Tibial artery (tissue), 4 donors: ENCODE data around the gene GRAMD2B.
"Not testable (repeated sequence)": the region's sequence is repeated elsewhere in the genome, so short reads cannot be mapped to it uniquely, and the experiment has no call there.

Source experiments
- DNase-seq, 2 donors: peaks; one replicate each; pipeline ENCODE4 v3.0.0-alpha.2; 2019
- H3K27ac ChIP-seq, 2 donors: fragments of 200-600 bp; sonication (generic) in 1 of 2; 1 replicate in 1 of 2; 2 replicates in 1 of 2; pipeline ENCODE4 v1.5.1; 2018 to 2019; ENCODE audit warnings: mild to moderate bottlenecking in 1 of 2
- H3K27me3 ChIP-seq, 2 donors: fragments of 200-600 bp; sonication (generic) in 1 of 2; one replicate each; pipeline versions ENCODE4 v1.5.1 to v1.6.0; 2016 to 2019
- H3K36me3 ChIP-seq, 3 donors: fragments of 200-600 bp; sonication (generic) in 2 of 3; one replicate each; pipeline ENCODE4 v1.5.1; 2016 to 2019; ENCODE audit warnings: mild to moderate bottlenecking in 2 of 3
- H3K4me1 ChIP-seq, 4 donors: fragments of 200-600 bp; sonication (generic) in 2 of 4; 1 replicate in 3 of 4; 2 replicates in 1 of 4; pipeline ENCODE4 v1.5.1; 2016 to 2019
- H3K4me3 ChIP-seq, 2 donors: fragments of 200-600 bp; sonication (generic) in 1 of 2; 1 replicate in 1 of 2; 2 replicates in 1 of 2; pipeline ENCODE4 v1.5.1; 2018 to 2019; ENCODE audit warnings: mild to moderate bottlenecking in 2 of 2
- H3K9me3 ChIP-seq, 3 donors: fragments of 200-600 bp; sonication (generic) in 1 of 3; one replicate each; pipeline ENCODE4 v1.5.1; 2016 to 2019
- intact Hi-C: fragments of 100-400 bp; cut with DNase I; formaldehyde crosslinking; loops from one replicate; pipeline ENCODE4 v1.15.0; 2023; ENCODE audit warnings: low total_unique reads
- TF ChIP-seq, protein P1 (sequence below), 2 experiments: fragments of 200-600 bp in 1 of 2; fragments of 450-650 bp in 1 of 2; IDR thresholded peaks; one replicate each; pipeline ENCODE4 v1.5.1; 2017 to 2019; ENCODE audit warnings: antibody characterized with exemption in 2 of 2, mild to moderate bottlenecking in 1 of 2, moderate library complexity in 1 of 2

The GRAMD2B gene

GRCh38 chr5:126438267-126438666 lies 15.1 kb downstream of the GRAMD2B start:
- DNase-seq, result no peak
- TF ChIP-seq, protein P1, sequence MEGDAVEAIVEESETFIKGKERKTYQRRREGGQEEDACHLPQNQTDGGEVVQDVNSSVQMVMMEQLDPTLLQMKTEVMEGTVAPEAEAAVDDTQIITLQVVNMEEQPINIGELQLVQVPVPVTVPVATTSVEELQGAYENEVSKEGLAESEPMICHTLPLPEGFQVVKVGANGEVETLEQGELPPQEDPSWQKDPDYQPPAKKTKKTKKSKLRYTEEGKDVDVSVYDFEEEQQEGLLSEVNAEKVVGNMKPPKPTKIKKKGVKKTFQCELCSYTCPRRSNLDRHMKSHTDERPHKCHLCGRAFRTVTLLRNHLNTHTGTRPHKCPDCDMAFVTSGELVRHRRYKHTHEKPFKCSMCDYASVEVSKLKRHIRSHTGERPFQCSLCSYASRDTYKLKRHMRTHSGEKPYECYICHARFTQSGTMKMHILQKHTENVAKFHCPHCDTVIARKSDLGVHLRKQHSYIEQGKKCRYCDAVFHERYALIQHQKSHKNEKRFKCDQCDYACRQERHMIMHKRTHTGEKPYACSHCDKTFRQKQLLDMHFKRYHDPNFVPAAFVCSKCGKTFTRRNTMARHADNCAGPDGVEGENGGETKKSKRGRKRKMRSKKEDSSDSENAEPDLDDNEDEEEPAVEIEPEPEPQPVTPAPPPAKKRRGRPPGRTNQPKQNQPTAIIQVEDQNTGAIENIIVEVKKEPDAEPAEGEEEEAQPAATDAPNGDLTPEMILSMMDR (IDR thresholded peaks at IDR 0.05), result no peak
- Histone ChIP-seq H3K9me3 (no peaks in the 10 kb centered on the region), H3K36me3 (peaks cover 4 to 31% (median 8%) of the 10 kb centered on the region in 3 donors), H3K27ac (no peak overlapping the region), H3K4me1 (peaks cover 0 to 46% (median 20%) of the 10 kb centered on the region in 4 donors), H3K4me3 (no peak overlapping the region), H3K27me3 (no peaks in the 10 kb centered on the region)
- intact Hi-C loops, result no loop called here

DNA sequence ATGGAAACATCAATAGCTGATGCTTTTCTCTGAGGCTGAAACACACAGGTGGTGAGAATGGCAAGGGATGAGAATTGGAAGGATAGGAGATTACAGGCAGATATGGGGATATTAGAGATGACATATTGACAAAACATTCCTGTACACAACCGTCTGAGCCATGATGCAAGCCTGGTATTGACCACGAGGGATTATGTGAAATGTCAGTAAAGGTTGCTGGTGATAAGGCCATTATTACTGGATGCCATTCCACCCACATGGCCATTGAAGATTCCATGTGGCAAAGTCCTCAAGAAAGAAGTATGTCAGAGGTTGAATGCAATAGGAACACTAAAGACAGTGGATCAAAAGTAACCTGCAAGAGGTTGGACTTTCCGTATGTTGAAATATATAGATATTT lies 15.7 kb downstream of the GRAMD2B start:
- H3K36me3 ChIP-seq, result peaks cover 4 to 31% (median 8%) of the 10 kb centered on the region in 3 donors
- no peak for DNase-seq
- H3K4me1 ChIP-seq, result peaks cover 0 to 43% (median 17%) of the 10 kb centered on the region in 4 donors
- intact Hi-C loops, result no loop called here
- H3K9me3 ChIP-seq, result no peaks in the 10 kb centered on the region
- no peak overlapping the region for H3K4me3 ChIP-seq
- H3K27me3 ChIP-seq, result no peaks in the 10 kb centered on the region
- no peak overlapping the region for H3K27ac ChIP-seq
- TF ChIP-seq, protein P1 (IDR thresholded peaks at IDR 0.05), result no peak

DNA sequence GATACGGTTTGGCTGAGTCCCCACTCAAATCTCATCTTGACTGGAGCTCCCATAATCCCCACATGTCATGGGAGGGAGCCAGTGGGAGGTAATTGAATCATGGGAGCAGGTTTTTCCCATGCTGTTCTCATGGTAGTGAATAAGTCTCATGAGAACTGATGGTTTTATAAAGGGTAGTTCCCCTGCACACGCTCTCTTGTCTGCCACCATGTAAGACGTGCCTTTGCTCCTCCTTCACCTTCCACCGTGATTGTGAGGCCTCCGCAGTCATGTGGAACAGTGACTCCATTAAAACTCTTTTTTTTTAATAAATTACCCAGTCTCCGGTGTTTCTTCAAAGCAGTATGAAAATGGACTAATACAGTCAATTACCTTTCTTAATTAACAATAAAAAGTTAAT lies 16.5 kb downstream of the GRAMD2B start:
- H3K4me3 ChIP-seq, DNase-seq, H3K9me3 ChIP-seq, H3K27ac ChIP-seq, intact Hi-C loops, H3K27me3 ChIP-seq: not testable (repeated sequence)
- peaks cover 4 to 34% (median 14%) of the 10 kb centered on the region in 3 donors for H3K36me3 ChIP-seq
- H3K4me1 ChIP-seq, result peaks cover 0 to 34% (median 13%) of the 10 kb centered on the region in 4 donors

DNA sequence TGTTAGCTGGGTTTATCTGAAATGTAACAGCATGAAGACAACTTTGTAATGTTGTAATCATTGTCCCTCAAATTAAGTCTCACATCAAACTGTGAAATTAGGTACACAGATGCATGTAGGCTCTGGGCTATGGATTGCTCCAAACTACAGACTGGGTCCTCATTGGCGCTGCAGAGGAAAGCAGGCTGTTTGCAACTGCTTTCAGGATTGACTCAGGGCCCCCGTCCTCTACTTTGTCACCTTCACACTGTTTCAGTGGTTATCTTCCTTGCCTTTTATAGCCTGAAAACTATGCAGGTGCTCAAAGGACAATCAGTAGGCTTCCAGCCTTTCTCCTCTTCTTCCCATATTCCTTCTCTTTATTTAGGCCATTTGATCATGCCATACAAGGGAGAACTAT lies 18.0 kb downstream of the GRAMD2B start:
- Histone ChIP-seq H3K27me3 (no peaks in the 10 kb centered on the region), H3K4me1 (peaks cover 0 to 28% (median 10%) of the 10 kb centered on the region in 4 donors), H3K4me3 (no peak overlapping the region), H3K9me3 (no peaks in the 10 kb centered on the region), H3K36me3 (peaks cover 4 to 43% (median 16%) of the 10 kb centered on the region in 3 donors), H3K27ac (no peak overlapping the region)
- DNase-seq, result no peak
- TF ChIP-seq, protein P1 (IDR thresholded peaks at IDR 0.05), result no peak
- intact Hi-C loops, result no loop called here

DNA sequence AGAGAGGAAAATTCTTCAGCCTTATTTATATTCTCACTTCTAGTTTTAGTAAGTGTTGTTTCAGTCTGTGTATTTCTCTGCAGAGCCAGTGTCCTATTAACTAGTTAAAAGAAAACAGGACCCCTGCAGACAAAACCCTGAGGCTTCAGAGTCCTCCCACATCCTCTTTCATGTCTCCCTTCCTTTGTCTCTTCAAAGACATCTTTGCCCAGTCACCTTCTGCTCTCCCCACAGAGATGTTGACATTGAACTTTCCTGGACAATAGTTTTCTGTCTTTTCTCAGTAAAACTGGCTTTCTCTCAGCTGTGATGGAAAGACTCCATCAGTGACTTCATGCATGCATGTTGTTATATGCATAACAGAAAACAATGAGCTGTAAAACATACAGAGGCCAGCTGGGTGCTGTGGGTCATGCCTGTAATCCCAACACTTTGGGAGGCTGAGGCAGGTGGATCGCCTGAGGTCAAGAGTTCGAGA lies 20.2 kb downstream of the GRAMD2B start:
- TF ChIP-seq, protein P1 (IDR thresholded peaks at IDR 0.05), result no peak
- no peaks in the 10 kb centered on the region for H3K9me3 ChIP-seq
- H3K27me3 ChIP-seq, result no peaks in the 10 kb centered on the region
- no peak overlapping the region for H3K27ac ChIP-seq
- no peak for DNase-seq
- peaks cover 0 to 32% (median 13%) of the 10 kb centered on the region in 4 donors for H3K4me1 ChIP-seq
- no peak overlapping the region for H3K4me3 ChIP-seq
- peaks cover 10 to 28% (median 16%) of the 10 kb centered on the region in 3 donors for H3K36me3 ChIP-seq
- intact Hi-C loops, result no loop called here

GRCh38 chr5:126444137-126444536 lies 20.9 kb downstream of the GRAMD2B start:
- Histone ChIP-seq H3K27ac (no peak overlapping the region), H3K9me3 (no peaks in the 10 kb centered on the region), H3K27me3 (no peaks in the 10 kb centered on the region), H3K4me1 (peaks cover 0 to 32% (median 15%) of the 10 kb centered on the region in 4 donors), H3K36me3 (peaks cover 10 to 20% (median 16%) of the 10 kb centered on the region in 3 donors), H3K4me3 (no peak overlapping the region)
- DNase-seq, result no peak
- intact Hi-C loops, result no loop called here
- TF ChIP-seq, protein P1 (IDR thresholded peaks at IDR 0.05), result no peak
